Nephron progenitor cell (in vitro differentiated cells): ENCODE measurements around the gene TNIP1.

Source experiments
- DNase-seq: peaks from one replicate; pipeline ENCODE4 v3.0.0; 2021
- H3K27ac Mint-ChIP-seq: 2 replicates; pipeline ENCODE4 v1.8.0; 2021; ENCODE audit warnings: mild to moderate bottlenecking, moderate library complexity, mixed read lengths
- H3K27me3 Mint-ChIP-seq: 2 replicates; pipeline ENCODE4 v1.8.0; 2021; ENCODE audit warnings: mild to moderate bottlenecking, low read depth, mixed read lengths; ENCODE audit not compliant: poor library complexity
- H3K36me3 Mint-ChIP-seq: 2 replicates; pipeline ENCODE4 v1.8.0; 2021; ENCODE audit warnings: low read depth, mixed read lengths
- H3K4me1 Mint-ChIP-seq: 2 replicates; pipeline ENCODE4 v1.8.0; 2021; ENCODE audit warnings: mixed read lengths
- H3K4me3 Mint-ChIP-seq: 2 replicates; pipeline ENCODE4 v1.8.0; 2021; ENCODE audit warnings: mild to moderate bottlenecking, moderate library complexity, mixed read lengths
- H3K9me3 Mint-ChIP-seq: 2 replicates; pipeline ENCODE4 v1.8.0; 2021; ENCODE audit warnings: mild to moderate bottlenecking, moderate library complexity, mixed read lengths
- CTCF ChIP-seq: fragments of 200-600 bp; sonication (generic); IDR thresholded peaks from 2 replicates; pipeline ENCODE4 v1.5.0; 2021; ENCODE audit warnings: antibody characterized with exemption

Gene TNIP1

GRCh38 chr5:151007430-151008209, 73.2 kb downstream of the TNIP1 start:
- Mint-ChIP-seq H3K27ac (peak overlapping the region; percentile 66), H3K4me3 (no peak overlapping the region), H3K4me1 (peaks cover 52% of the 10 kb centered on the region), H3K27me3 (peaks cover 20% of the 10 kb centered on the region), H3K9me3 (no peaks in the 10 kb centered on the region), H3K36me3 (no peaks in the 10 kb centered on the region)
- no peak for DNase-seq
- no peak for TF ChIP-seq CTCF

- no peak for DNase-seq
- no peak overlapping the region for H3K4me3 Mint-ChIP-seq
- TF ChIP-seq CTCF = no peak
- H3K36me3 Mint-ChIP-seq = no peaks in the 10 kb centered on the region
- H3K27me3 Mint-ChIP-seq = peaks cover 18% of the 10 kb centered on the region
- H3K27ac Mint-ChIP-seq = no peak overlapping the region
- H3K4me1 Mint-ChIP-seq = peaks cover 52% of the 10 kb centered on the region
- H3K9me3 Mint-ChIP-seq = no peaks in the 10 kb centered on the region
Observed at GRCh38 chr5:151006704-151007334, 74.0 kb downstream of the TNIP1 start.

- H3K27me3 Mint-ChIP-seq = peaks cover 10% of the 10 kb centered on the region
- peak; percentile 22 for DNase-seq
- no peaks in the 10 kb centered on the region for H3K36me3 Mint-ChIP-seq
- H3K9me3 Mint-ChIP-seq = no peaks in the 10 kb centered on the region
- H3K4me1 Mint-ChIP-seq = peaks cover 52% of the 10 kb centered on the region
- no peak for TF ChIP-seq CTCF
- peak overlapping the region; percentile 59 for H3K27ac Mint-ChIP-seq
- no peak overlapping the region for H3K4me3 Mint-ChIP-seq
Observed at GRCh38 chr5:151005950-151006576, 74.8 kb downstream of the TNIP1 start.

GRCh38 chr5:151005187-151005949, 75.5 kb downstream of the TNIP1 start:
- Mint-ChIP-seq H3K9me3 (no peaks in the 10 kb centered on the region), H3K4me1 (peaks cover 54% of the 10 kb centered on the region), H3K27me3 (peaks cover 8% of the 10 kb centered on the region), H3K4me3 (no peak overlapping the region), H3K36me3 (no peaks in the 10 kb centered on the region), H3K27ac (peak overlapping the region; percentile 59)
- DNase-seq = no peak
- no peak for TF ChIP-seq CTCF

- H3K36me3 Mint-ChIP-seq = no peaks in the 10 kb centered on the region
- no peak overlapping the region for H3K27ac Mint-ChIP-seq
- H3K4me1 Mint-ChIP-seq = peaks cover 59% of the 10 kb centered on the region
- no peaks in the 10 kb centered on the region for H3K9me3 Mint-ChIP-seq
- H3K4me3 Mint-ChIP-seq = no peak overlapping the region
- peaks cover 8% of the 10 kb centered on the region for H3K27me3 Mint-ChIP-seq
- DNase-seq = no peak
- TF ChIP-seq CTCF = no peak
Observed at GRCh38 chr5:151004499-151004898, 76.3 kb downstream of the TNIP1 start.
